Hepatic stellate cell (primary cell): ENCODE measurements around the gene GLMN.

Source experiments
- DNase-seq: peaks from one replicate; pipeline ENCODE4 v3.0.0; 2011; ENCODE audit warnings: low spot score

Gene GLMN, protein sequence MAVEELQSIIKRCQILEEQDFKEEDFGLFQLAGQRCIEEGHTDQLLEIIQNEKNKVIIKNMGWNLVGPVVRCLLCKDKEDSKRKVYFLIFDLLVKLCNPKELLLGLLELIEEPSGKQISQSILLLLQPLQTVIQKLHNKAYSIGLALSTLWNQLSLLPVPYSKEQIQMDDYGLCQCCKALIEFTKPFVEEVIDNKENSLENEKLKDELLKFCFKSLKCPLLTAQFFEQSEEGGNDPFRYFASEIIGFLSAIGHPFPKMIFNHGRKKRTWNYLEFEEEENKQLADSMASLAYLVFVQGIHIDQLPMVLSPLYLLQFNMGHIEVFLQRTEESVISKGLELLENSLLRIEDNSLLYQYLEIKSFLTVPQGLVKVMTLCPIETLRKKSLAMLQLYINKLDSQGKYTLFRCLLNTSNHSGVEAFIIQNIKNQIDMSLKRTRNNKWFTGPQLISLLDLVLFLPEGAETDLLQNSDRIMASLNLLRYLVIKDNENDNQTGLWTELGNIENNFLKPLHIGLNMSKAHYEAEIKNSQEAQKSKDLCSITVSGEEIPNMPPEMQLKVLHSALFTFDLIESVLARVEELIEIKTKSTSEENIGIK

GRCh38 chr1:92298573-92299476 lies at the start of gene GLMN, which contains the start of gene RPAP2:
GLMN (minus strand) TSS chr1:92298987; CDS start chr1:92297999, 988 bp downstream.
RPAP2 (plus strand) TSS chr1:92299059; CDS start chr1:92299074, 15 bp downstream.
- DNase-seq = peak; percentile 81

DNA sequence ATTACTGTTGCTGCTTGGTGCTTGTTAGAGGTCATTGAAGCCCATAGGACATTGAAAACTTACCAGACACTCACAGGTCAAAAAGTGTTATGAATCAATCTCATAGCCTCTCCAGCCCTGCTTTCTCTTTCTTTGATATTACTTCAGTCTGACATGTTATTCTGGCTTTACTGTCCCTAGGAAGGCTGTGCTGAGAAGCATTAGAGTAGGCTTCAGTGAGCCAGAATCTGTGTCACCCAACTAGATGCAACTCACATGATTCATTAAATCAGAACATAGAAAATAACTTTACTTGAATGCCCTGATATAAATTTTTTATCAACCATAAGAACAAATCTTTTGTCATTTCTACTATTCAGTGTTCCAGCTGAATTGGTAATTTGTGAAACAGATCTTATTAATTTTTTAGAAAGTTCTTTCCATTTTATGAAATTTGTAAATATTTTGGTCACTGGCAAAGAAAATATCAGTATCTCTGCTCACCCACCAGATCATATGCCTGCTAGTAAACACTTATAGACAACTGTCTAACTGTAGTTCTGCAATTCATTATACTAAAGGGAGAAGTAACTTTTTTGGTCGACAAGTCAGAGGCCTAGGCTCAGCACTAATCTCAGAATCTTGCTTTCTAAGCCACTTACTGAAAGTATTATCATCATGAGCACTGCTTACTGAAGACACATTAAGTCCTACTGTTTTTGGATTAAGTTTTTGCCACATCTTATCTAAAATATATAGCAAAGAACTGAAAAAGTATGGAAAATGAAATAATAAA lies 48.3 kb upstream of the GLMN start:
- DNase-seq = no peak

DNA sequence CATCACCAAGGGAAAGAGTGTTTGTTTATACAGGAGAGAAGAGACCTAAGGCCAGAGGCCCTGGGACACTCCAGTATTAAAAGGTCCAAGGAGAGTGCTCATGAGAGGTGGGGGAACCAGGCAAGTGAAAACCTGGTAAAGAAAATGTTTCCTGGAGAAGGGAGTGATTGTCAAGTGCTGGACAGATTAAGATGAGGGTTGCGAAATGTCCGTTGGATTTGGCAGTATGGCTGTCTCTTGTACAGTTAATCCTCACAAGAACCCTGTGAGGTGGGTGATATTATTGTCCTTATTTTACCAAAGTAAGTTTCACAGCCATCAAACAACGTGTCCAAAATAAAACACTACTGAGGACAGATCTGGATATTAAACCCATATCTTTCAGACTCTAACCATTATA lies 44.3 kb upstream of the GLMN start:
- DNase-seq = no peak

DNA sequence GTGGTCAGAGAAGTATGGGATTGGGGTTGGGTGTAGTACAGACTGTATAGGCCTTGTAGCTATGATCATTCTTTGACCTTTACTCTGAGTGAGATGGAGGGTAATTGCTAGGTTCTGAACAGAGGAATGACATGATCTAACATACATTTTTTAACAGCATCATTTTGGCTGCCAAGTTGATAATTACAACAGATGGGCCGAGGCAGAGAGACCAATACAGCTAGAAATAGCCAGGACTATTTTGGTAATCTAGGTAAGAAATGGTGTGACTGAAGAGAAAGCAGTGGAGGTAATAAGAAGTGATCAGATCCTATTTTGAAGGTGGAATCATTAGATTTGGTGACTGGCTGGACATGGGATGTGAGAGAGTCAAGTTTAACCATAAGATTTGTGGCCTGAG lies 43.6 kb upstream of the GLMN start:
- no peak for DNase-seq

DNA sequence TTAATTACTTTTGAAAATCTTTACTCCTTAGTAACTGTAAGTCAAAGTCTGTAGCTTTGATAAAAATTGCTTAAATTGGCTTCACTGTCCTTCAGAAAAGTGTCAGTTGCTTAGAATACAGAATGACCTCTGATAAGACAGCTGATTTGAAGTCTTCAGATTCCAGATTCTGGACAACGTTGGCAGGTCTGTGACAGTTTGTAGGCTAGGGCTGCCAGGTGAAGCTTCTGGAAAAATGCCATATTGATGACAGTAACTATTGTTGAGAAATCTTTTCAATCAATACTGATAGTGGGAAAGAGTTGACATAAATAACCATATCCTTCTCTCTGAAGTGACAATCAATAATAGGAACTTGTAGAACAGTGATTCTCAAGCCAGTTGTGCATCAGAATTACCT lies 41.4 kb upstream of the GLMN start:
- no peak for DNase-seq

- DNase-seq = no peak
Measured at GRCh38 chr1:92333668-92334067, 34.9 kb upstream of the GLMN start.

GRCh38 chr1:92329347-92330129 lies 30.8 kb upstream of the GLMN start:
- no peak for DNase-seq

DNA sequence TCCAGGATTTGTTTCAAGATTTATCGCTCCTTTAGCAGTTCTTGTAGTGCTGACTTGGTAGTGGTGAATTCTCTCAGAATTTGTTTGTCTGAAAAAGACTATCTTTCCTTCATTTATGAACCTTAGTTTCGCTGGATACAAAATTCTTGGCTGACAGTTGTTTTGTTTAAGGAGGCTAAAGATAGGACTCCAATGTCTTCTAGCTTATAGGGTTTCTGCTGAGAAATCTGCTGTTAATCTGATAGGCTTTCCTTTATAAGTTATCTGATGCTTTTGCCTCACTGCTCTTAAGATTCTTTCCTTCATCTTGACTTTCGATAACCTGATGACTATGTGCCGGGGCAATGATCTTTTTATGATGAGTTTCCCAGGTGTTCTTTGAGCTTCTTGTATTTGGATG lies 29.0 kb upstream of the GLMN start:
- DNase-seq = no peak

DNA sequence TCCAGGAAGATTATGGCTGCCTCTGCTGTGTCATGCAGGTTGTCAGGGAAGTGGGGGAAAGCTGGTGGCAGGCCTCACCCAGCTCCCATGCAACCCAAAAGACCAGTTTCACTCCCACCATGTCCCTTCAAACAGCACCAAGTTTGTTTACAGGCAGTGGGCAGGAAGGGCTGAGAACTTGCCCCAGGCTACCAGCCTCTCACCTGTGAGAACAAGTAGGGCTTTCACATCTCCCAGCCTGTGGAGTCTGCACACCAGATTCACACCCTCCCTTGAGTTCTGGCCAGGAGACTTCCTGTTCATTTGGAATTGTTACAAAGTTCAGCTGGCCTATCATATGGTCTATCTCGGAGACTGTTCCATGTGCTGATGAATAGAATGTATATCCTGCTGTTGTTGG lies 27.9 kb upstream of the GLMN start:
- DNase-seq = no peak

DNA sequence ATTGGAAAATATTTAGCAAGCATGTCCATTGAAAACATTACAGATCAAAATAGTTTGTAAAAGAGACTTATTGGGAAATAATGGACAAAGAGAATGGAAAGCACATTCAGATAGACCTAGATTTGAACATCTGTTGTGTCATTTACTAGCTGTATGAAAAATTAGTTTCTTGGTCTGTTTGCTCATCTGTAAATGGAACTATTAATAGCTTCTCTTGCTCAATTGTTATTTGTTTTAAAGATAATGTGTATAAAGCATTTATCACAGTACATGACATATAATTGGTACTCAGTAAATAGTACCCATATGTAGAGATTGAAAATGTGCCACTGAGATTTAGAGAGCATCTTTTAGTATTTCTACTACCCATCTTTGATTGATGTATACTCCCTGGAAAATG lies 26.0 kb upstream of the GLMN start:
- no peak for DNase-seq

GRCh38 chr1:92323473-92324453 lies 25.0 kb upstream of the GLMN start:
- DNase-seq = no peak

DNA sequence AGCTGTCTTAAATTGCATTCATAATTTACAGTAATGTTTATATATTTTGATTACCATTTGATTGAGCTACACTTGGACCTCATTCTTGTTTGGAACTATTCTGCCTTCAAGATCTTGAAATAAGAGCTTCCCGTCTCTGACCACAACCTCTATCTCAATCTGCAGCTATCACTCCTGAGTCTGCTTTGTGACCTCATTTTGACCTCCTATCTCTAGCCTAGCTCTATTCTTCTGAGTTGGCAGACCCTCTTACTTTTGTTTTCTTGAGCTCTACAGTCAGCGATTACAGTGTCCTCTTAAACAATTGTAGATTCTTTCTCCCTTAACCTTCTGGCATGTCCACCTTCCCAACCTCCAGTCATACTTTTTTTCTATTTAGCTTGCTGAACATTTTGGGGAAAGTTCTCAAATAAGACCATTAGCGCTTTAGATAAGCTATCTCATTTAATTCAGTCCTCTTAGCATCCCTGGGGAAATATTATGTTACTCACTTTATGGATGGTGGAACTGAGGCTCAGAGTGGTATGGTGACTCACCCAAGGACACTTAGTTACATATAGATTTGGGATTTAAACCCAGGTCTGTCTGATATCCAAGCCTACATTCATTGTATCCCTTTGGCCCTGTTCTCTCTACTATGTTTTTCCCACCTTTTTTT lies 19.2 kb upstream of the GLMN start:
- no peak for DNase-seq

- no peak for DNase-seq
Measured at GRCh38 chr1:92315766-92316599, 17.2 kb upstream of the GLMN start.

GRCh38 chr1:92314024-92314423 lies 15.2 kb upstream of the GLMN start:
- DNase-seq = no peak

DNA sequence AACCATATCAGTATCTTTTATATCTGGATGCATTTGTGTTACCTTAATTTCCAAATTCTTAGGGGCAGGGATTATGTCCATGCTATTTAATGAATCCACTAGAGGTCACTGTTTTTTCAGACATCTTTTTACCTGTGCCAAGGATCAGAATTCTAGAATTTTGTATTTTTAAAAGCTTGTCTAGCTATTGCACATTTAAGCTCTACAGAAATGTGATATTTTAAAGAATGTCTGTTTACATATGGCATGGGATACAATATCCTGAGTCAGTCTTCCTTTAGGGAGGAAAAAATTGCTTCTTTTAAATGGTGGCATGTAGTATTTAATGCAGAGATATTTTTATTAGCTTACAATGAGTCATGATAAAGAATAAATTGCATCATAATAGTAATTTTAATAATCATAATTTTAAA lies 11.4 kb upstream of the GLMN start:
- DNase-seq = peak; percentile 17

- DNase-seq = no peak
Measured at GRCh38 chr1:92307980-92308379, 9.2 kb upstream of the GLMN start.

GRCh38 chr1:92306020-92306419 lies 7.2 kb upstream of the GLMN start:
- no peak for DNase-seq

- DNase-seq = no peak
Measured at GRCh38 chr1:92301021-92301420, 2.2 kb upstream of the GLMN start.
